HepG2 (cell line): ENCODE measurements around the gene PLEKHA6. TPM values are rescaled to one million over a fixed set of nuclear protein-coding genes. Genes with fewer than 3 reads are reported as not detected.

Source experiments
- ATAC-seq: fragments of 200-7000 bp; cut with Tn5 transposase; 3 replicates; pipeline ENCODE4 v1.9.1; 2020; ENCODE audit warnings: mild to moderate bottlenecking, moderate library complexity
- BruUV-seq: library from RNA; stranded (reverse); fragments of 400-500 nt; replicated peaks from 2 replicates; lab custom pipeline; 2021; lab: Mats Ljungman, UMichigan
- CTCF ChIA-PET: fragments of 300-600 bp; formaldehyde crosslinking; extraction: SDS; loops from one replicate; lab custom pipeline; 2021; ENCODE audit warnings: low total read pairs, inconsistent platforms, low intra/inter-chr PET ratio; lab: Yijun Ruan, JAX
- POLR2A ChIA-PET: fragments of 350-600 bp; sonication (Branson Sonifier 250); formaldehyde crosslinking; loops from one replicate; lab custom pipeline; 2020; ENCODE audit warnings: antibody characterized with exemption, inconsistent platforms; lab: Yijun Ruan, JAX
- DNase-seq: peaks from one replicate; pipeline ENCODE4 v3.0.0-alpha.2; 2015; ENCODE audit warnings: low spot score
- FAIRE-seq: peaks from 3 replicates; lab custom pipeline; 2011; peaks lifted over from hg19 to GRCh38; lab: Jason Lieb, UNC
- H2AFZ ChIP-seq: one replicate; pipeline ENCODE4 v1.6.1; 2011; ENCODE audit warnings: low read length, inconsistent platforms
- H3K27ac ChIP-seq: fragments of 300-600 bp; 3 replicates; pipeline ENCODE4 v1.8.0; 2011; ENCODE audit warnings: mixed run types, mild to moderate bottlenecking, mixed read lengths, low read length, inconsistent platforms; ENCODE audit not compliant: insufficient read depth; ENCODE audit errors: extremely low read length
- H3K27me3 ChIP-seq, 2 experiments: fragments of 200-600 bp in 1 of 2; 2 replicates in 1 of 2; 3 replicates in 1 of 2; pipeline versions ENCODE4 v1.6.0 to v1.8.0; 2011; ENCODE audit warnings: low read length in 2 of 2, mild to moderate bottlenecking in 2 of 2, moderate library complexity in 2 of 2, inconsistent platforms in 1 of 2; ENCODE audit not compliant: insufficient read depth in 2 of 2, control insufficient read depth in 1 of 2
- H3K36me3 ChIP-seq, 2 experiments: fragments of 200-600 bp in 1 of 2; replicated peaks in 1 of 2; 2 replicates in 1 of 2; 3 replicates in 1 of 2; pipeline versions ENCODE4 v1.5.1 to v1.8.0; 2011; ENCODE audit warnings: low read length in 2 of 2, inconsistent platforms in 1 of 2; ENCODE audit not compliant: insufficient read depth in 2 of 2, control insufficient read depth in 1 of 2
- H3K4me1 ChIP-seq: 2 replicates; pipeline ENCODE4 v1.5.1; 2012; ENCODE audit warnings: low read length, inconsistent platforms; ENCODE audit not compliant: insufficient read depth
- H3K4me2 ChIP-seq: 2 replicates; pipeline ENCODE4 v1.6.0; 2011; ENCODE audit warnings: low read depth, low read length, inconsistent platforms
- H3K4me3 ChIP-seq, 3 experiments: fragments of 200-600 bp in 1 of 3; sonication (generic), shearing (Covaris generic) in 1 of 3; replicated peaks in 1 of 3; 2 replicates each; pipeline ENCODE4 v1.5.1; 2011 to 2016; ENCODE audit warnings: low read length in 3 of 3, inconsistent platforms in 2 of 3, low read depth in 2 of 3, mild to moderate bottlenecking in 2 of 3, control low read depth in 1 of 3, mixed read lengths in 1 of 3; ENCODE audit not compliant: insufficient read depth in 1 of 3
- H3K79me2 ChIP-seq: one replicate; pipeline ENCODE4 v1.6.1; 2011; ENCODE audit warnings: low read length, inconsistent platforms; ENCODE audit not compliant: insufficient read depth
- H3K9ac ChIP-seq: 2 replicates; pipeline ENCODE4 v1.6.0; 2011; ENCODE audit warnings: mild to moderate bottlenecking, low read depth, low read length, inconsistent platforms; ENCODE audit not compliant: insufficient read depth
- H3K9me3 ChIP-seq: 2 replicates; pipeline ENCODE4 v1.5.1; 2012; ENCODE audit warnings: mild to moderate bottlenecking, low read length
- H4K20me1 ChIP-seq: 2 replicates; pipeline ENCODE4 v1.6.0; 2011; ENCODE audit warnings: inconsistent platforms, mild to moderate bottlenecking, low read length, moderate library complexity; ENCODE audit not compliant: insufficient read depth
- ATAD3A ChIP-seq: sonication (generic); formaldehyde crosslinking; IDR thresholded peaks from 2 replicates; pipeline ENCODE4 v1.4.0; 2020; ENCODE audit warnings: missing genetic modification reagents
- ATRX ChIP-seq: sonication (generic); formaldehyde crosslinking; IDR thresholded peaks from 2 replicates; pipeline ENCODE4 v1.4.0; 2020; ENCODE audit warnings: missing genetic modification reagents, borderline replicate concordance
- FOXM1 ChIP-seq: sonication (generic); formaldehyde crosslinking; IDR thresholded peaks from 2 replicates; pipeline ENCODE4 v1.5.0; 2020; ENCODE audit warnings: missing genetic modification reagents
- HNRNPK ChIP-seq: fragments of 200-400 bp; formaldehyde crosslinking; IDR thresholded peaks from 2 replicates; pipeline ENCODE4 v1.6.1; 2018; ENCODE audit warnings: low read length, low read depth, moderate library complexity, mild to moderate bottlenecking; ENCODE audit not compliant: poor library complexity, severe bottlenecking
- IKZF5 ChIP-seq: IDR thresholded peaks from 2 replicates; pipeline ENCODE4 v1.6.1; 2018; ENCODE audit warnings: missing genetic modification reagents, mild to moderate bottlenecking, missing compliant biosample characterization
- KDM5A ChIP-seq: fragments of 200-600 bp; sonication (generic); IDR thresholded peaks from 2 replicates; pipeline ENCODE4 v1.7.0; 2018; ENCODE audit warnings: antibody characterized with exemption, mild to moderate bottlenecking, low read length, borderline replicate concordance
- POGZ ChIP-seq: sonication (generic); formaldehyde crosslinking; IDR thresholded peaks from 2 replicates; pipeline ENCODE4 v1.4.0; 2020; ENCODE audit warnings: mild to moderate bottlenecking, missing genetic modification reagents
- RBM39 ChIP-seq: fragments of 200-400 bp; formaldehyde crosslinking; IDR thresholded peaks from one replicate; pipeline ENCODE4 v1.6.1; 2018; ENCODE audit warnings: antibody characterized with exemption, mild to moderate bottlenecking, low read depth, low read length; ENCODE audit not compliant: poor library complexity, severe bottlenecking
- TARDBP ChIP-seq: sonication (generic); formaldehyde crosslinking; IDR thresholded peaks from 2 replicates; pipeline ENCODE4 v1.8.0; 2022; ENCODE audit warnings: mild to moderate bottlenecking, missing genetic modification reagents
- ZBTB46 ChIP-seq: sonication (generic); formaldehyde crosslinking; IDR thresholded peaks from 2 replicates; pipeline ENCODE4 v1.4.0; 2020; ENCODE audit warnings: mild to moderate bottlenecking, missing genetic modification reagents, borderline replicate concordance
- ZNF558 ChIP-seq: sonication (generic); formaldehyde crosslinking; IDR thresholded peaks from 2 replicates; pipeline ENCODE4 v1.9.0; 2022; ENCODE audit warnings: mild to moderate bottlenecking, missing genetic modification reagents, borderline replicate concordance
- ZNF616 ChIP-seq: sonication (generic); formaldehyde crosslinking; IDR thresholded peaks from 2 replicates; pipeline ENCODE4 v1.5.0; 2020; ENCODE audit warnings: low read depth, mild to moderate bottlenecking, missing genetic modification reagents
- WGBS: methylation state at CpG from one replicate; pipeline ENCODE4 v1.1.6; 2017; ENCODE audit warnings: low lambda C conversion rate; 5-methylcytosine and 5-hydroxymethylcytosine counted together
- in situ Hi-C: cut with HindIII; loops from 2 replicates; pipeline ENCODE4 v1.10.0; 2017; ENCODE audit warnings: low pct_unique_long_range_greater_than_20kb; ENCODE audit not compliant: extremely low pct_ligation_motif_present
- intact Hi-C: fragments of 100-400 bp; cut with micrococcal nuclease; formaldehyde crosslinking; loops from one replicate; pipeline ENCODE4 v1.10.0; 2022; ENCODE audit not compliant: unreplicated experiment
- polyA plus RNA-seq, 8 experiments: library from polyadenylated mRNA; depleted of rRNA in 3 of 8; stranded (reverse) in 7 of 8; unstranded in 1 of 8; fragments of >200 nt; fragmentation: Illumina TruSeq in 4 of 8; extraction: Trizol in 4 of 8; gene quantifications; 2 replicates each; pipeline versions ENCODE4 v1.2.1 to v1.2.3, GENCODE V29; 2011 to 2016; ENCODE audit warnings: low read depth in 4 of 8, missing spikeins in 1 of 8, mixed read lengths in 1 of 8; ENCODE audit not compliant: insufficient read depth in 1 of 8
- total RNA-seq, 5 experiments: library from RNA; depleted of rRNA; stranded (reverse); fragments of >200 nt; fragmentation: Illumina TruSeq; extraction: Trizol; gene quantifications; 2 replicates each; pipeline ENCODE4 v1.2.3, GENCODE V29; 2016; ENCODE audit warnings: low read depth in 1 of 5
- TF ChIP-seq, protein P1 (sequence below): sonication (generic); formaldehyde crosslinking; IDR thresholded peaks from 2 replicates; pipeline ENCODE4 v1.5.0; 2020; ENCODE audit warnings: missing genetic modification reagents
- TF ChIP-seq, protein P2 (sequence below): sonication (generic); formaldehyde crosslinking; IDR thresholded peaks from 2 replicates; pipeline ENCODE4 v1.4.0; 2020; ENCODE audit warnings: missing genetic modification reagents
- TF ChIP-seq, protein P3 (sequence below): sonication (generic); formaldehyde crosslinking; IDR thresholded peaks from 2 replicates; pipeline ENCODE4 v1.8.1; 2023; ENCODE audit warnings: mild to moderate bottlenecking, moderate library complexity, missing genetic modification reagents

The PLEKHA6 gene
- total and polyA plus RNA-seq, 2 of the 13 experiments (the other 11 are each of a cell fraction or from before 2014, with no cell fraction given), result 5.3 to 11.4 TPM

DNA sequence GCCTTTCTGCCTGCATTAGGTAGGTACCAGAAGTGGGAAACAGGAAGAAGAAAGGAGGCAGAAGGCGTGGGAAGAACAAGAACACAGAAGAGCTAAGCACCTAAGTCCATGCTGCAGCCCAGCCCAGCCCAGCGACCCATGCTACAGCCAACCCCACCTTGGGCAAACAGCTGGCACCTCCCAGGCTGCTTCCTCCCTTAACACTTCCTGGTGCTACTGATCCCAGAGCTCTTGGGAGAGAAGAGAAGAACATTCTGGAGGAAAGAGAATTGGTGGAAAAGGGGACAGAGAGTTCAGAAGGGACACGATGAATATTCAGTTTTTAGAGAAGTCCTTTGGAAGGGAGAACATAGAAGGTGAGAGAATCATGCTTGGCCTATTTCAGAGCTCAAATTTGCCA lies 28.5 kb downstream of the PLEKHA6 start:
- CTCF ChIA-PET, result no interaction called here
- H2AFZ ChIP-seq, result no peak overlapping the region
- H3K79me2 ChIP-seq, result peaks cover 5% of the 10 kb centered on the region
- 92% methylated on average over 3 of the region's 3 CpGs for WGBS
- H3K4me3 ChIP-seq, result no peak overlapping the region
- no peaks in the 10 kb centered on the region for H4K20me1 ChIP-seq
- ATAC-seq (no peak), FAIRE-seq (no peak)
- intact Hi-C loops, result no loop called here
- POLR2A ChIA-PET, result no interaction called here
- TF ChIP-seq, protein P1, sequence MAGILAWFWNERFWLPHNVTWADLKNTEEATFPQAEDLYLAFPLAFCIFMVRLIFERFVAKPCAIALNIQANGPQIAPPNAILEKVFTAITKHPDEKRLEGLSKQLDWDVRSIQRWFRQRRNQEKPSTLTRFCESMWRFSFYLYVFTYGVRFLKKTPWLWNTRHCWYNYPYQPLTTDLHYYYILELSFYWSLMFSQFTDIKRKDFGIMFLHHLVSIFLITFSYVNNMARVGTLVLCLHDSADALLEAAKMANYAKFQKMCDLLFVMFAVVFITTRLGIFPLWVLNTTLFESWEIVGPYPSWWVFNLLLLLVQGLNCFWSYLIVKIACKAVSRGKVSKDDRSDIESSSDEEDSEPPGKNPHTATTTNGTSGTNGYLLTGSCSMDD (CRISPR knock-in tag), result no peak
- TF ChIP-seq TARDBP, result no peak
- no peak for TF ChIP-seq FOXM1
- TF ChIP-seq ATRX (CRISPR knock-in tag), result no peak
- TF ChIP-seq ZNF616, result no peak
- TF ChIP-seq, protein P2, sequence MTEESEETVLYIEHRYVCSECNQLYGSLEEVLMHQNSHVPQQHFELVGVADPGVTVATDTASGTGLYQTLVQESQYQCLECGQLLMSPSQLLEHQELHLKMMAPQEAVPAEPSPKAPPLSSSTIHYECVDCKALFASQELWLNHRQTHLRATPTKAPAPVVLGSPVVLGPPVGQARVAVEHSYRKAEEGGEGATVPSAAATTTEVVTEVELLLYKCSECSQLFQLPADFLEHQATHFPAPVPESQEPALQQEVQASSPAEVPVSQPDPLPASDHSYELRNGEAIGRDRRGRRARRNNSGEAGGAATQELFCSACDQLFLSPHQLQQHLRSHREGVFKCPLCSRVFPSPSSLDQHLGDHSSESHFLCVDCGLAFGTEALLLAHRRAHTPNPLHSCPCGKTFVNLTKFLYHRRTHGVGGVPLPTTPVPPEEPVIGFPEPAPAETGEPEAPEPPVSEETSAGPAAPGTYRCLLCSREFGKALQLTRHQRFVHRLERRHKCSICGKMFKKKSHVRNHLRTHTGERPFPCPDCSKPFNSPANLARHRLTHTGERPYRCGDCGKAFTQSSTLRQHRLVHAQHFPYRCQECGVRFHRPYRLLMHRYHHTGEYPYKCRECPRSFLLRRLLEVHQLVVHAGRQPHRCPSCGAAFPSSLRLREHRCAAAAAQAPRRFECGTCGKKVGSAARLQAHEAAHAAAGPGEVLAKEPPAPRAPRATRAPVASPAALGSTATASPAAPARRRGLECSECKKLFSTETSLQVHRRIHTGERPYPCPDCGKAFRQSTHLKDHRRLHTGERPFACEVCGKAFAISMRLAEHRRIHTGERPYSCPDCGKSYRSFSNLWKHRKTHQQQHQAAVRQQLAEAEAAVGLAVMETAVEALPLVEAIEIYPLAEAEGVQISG, result no peak
- TF ChIP-seq, protein P3, sequence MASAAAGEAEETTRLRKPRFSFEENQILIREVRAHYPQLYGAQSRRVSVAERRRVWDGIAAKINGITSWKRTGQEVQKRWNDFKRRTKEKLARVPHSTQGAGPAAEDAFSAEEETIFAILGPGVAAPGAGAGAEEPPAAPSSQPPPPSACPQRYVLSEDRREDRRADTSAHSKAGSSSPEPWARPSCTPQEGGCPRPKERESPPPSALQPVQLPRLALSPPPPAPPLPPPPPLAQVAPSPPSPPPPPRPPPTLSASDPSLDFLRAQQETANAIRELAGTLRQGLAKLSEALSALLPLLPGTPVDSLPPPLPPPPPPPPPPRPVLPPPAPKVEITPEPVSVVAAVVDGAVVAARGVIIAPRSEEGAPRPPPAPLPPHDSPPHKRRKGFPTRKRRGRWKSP, result no peak
- no peak for TF ChIP-seq ZNF558 (CRISPR knock-in tag)
- TF ChIP-seq HNRNPK, result no peak
- no peak for TF ChIP-seq ATAD3A
- no peak for TF ChIP-seq KDM5A
- TF ChIP-seq IKZF5 (CRISPR knock-in tag), result no peak
- TF ChIP-seq RBM39, result no peak
- TF ChIP-seq ZBTB46 (CRISPR knock-in tag), result no peak
- no peak for TF ChIP-seq POGZ
- TF ChIP-seq, all 625 proteins: peak for 0
- H3K4me1 ChIP-seq, result no peaks in the 10 kb centered on the region
- peaks cover 0 to 2% of the 10 kb centered on the region in 2 experiments; a peak in 2 of 5 replicates for H3K36me3 ChIP-seq
- H3K27me3 ChIP-seq, result no peaks in the 10 kb centered on the region
- no peak for DNase-seq
- H3K4me2 ChIP-seq, result no peak overlapping the region
- in situ Hi-C loops, result no loop called here
- no TSS peak for BruUV-seq
- no peaks in the 10 kb centered on the region for H3K9me3 ChIP-seq
- no peak overlapping the region for H3K9ac ChIP-seq
- H3K27ac ChIP-seq, result no peak overlapping the region
